Coronary artery (tissue), 2 donors: ENCODE measurements around the gene C1QB.
"Not testable (repeated sequence)": the region's sequence is repeated elsewhere in the genome, so short reads cannot be mapped to it uniquely, and the experiment has no call there.

Source experiments
- DNase-seq: peaks from one replicate; pipeline ENCODE4 v3.0.0-alpha.2; 2017; ENCODE audit warnings: low spot score
- H3K27ac ChIP-seq, 2 donors: fragments of 200-600 bp; sonication (generic); one replicate each; pipeline ENCODE4 v1.5.1; 2016 to 2019
- H3K4me3 ChIP-seq: fragments of 200-600 bp; sonication (generic); 2 replicates; pipeline ENCODE4 v1.5.1; 2016; ENCODE audit warnings: mild to moderate bottlenecking, moderate library complexity
- CTCF ChIP-seq: fragments of 200-600 bp; sonication (generic); IDR thresholded peaks from one replicate; pipeline ENCODE4 v1.5.1; 2019; ENCODE audit warnings: antibody characterized with exemption

C1QB gene

GRCh38 chr1:22662318-22662717 is 9.3 kb downstream of the C1QB start:
- no peak for DNase-seq
- no peak for TF ChIP-seq CTCF
- Histone ChIP-seq H3K27ac (no peak overlapping the region), H3K4me3 (no peak overlapping the region)

- no peak for DNase-seq
- TF ChIP-seq CTCF, result no peak
- Histone ChIP-seq H3K4me3 (no peak overlapping the region), H3K27ac (no peak overlapping the region)
Measured at GRCh38 chr1:22662986-22663408, 10.0 kb downstream of the C1QB start.

GRCh38 chr1:22665752-22666151 is 12.7 kb downstream of the C1QB start:
- TF ChIP-seq CTCF, result no peak
- H3K4me3 ChIP-seq, result no peak overlapping the region
- H3K27ac ChIP-seq, result no peak overlapping the region
- no peak for DNase-seq

- no peak overlapping the region for H3K4me3 ChIP-seq
- no peak overlapping the region for H3K27ac ChIP-seq
- TF ChIP-seq CTCF, result no peak
- DNase-seq, result no peak
Measured at GRCh38 chr1:22666412-22666811, 13.4 kb downstream of the C1QB start.

GRCh38 chr1:22668840-22669239 is 15.8 kb downstream of the C1QB start:
- DNase-seq, H3K27ac ChIP-seq, H3K4me3 ChIP-seq: not testable (repeated sequence)

GRCh38 chr1:22670352-22670975 is 17.4 kb downstream of the C1QB start:
- TF ChIP-seq CTCF, result no peak
- H3K27ac ChIP-seq, result no peak overlapping the region
- no peak overlapping the region for H3K4me3 ChIP-seq
- DNase-seq, result no peak

- no peak for DNase-seq
- no peak for TF ChIP-seq CTCF
- H3K4me3 ChIP-seq, result no peak overlapping the region
- H3K27ac ChIP-seq, result no peak overlapping the region
Measured at GRCh38 chr1:22671999-22672398, 19.0 kb downstream of the C1QB start.
